Type B pancreatic cell (in vitro differentiated cells): Measurements from ENCODE around the gene MAP2K3. TPM values are rescaled to one million over a fixed set of nuclear protein-coding genes. Genes with fewer than 3 reads are reported as not detected.
A peak's percentile ranks its signal among the peaks of the same experiment; 100 is the strongest.
"Not testable (repeated sequence)": the region's sequence is repeated elsewhere in the genome, so short reads cannot be mapped to it uniquely, and the experiment has no call there.

ENCODE experiments used
- DNase-seq: peaks from one replicate; pipeline ENCODE4 v3.0.0; 2021; ENCODE audit warnings: mixed read lengths; ENCODE audit not compliant: unreplicated experiment; ENCODE audit errors: extremely low spot score
- H3K27ac Mint-ChIP-seq: 2 replicates; pipeline ENCODE4 v1.8.0; 2021; ENCODE audit warnings: mild to moderate bottlenecking, mixed read lengths
- H3K27me3 Mint-ChIP-seq: 2 replicates; pipeline ENCODE4 v1.8.0; 2021; ENCODE audit warnings: mixed read lengths
- H3K36me3 Mint-ChIP-seq: 2 replicates; pipeline ENCODE4 v1.8.0; 2021; ENCODE audit warnings: mixed read lengths
- H3K4me1 Mint-ChIP-seq: one replicate; pipeline ENCODE4 v1.8.0; 2021; ENCODE audit warnings: mixed read lengths; ENCODE audit not compliant: unreplicated experiment
- H3K4me3 Mint-ChIP-seq: 2 replicates; pipeline ENCODE4 v1.8.0; 2021; ENCODE audit warnings: mild to moderate bottlenecking, mixed read lengths
- H3K9me3 Mint-ChIP-seq: 2 replicates; pipeline ENCODE4 v1.8.0; 2021; ENCODE audit warnings: mixed read lengths
- CTCF ChIP-seq: fragments of 200-600 bp; sonication (generic); conservative IDR thresholded peaks from 2 replicates; pipeline ENCODE4 v1.5.0; 2021; ENCODE audit warnings: antibody characterized with exemption, mild to moderate bottlenecking
- total RNA-seq: library from RNA; stranded (reverse); gene quantifications from 2 replicates; pipeline ENCODE4 v1.2.1, GENCODE V29; 2021; ENCODE audit warnings: low replicate concordance

Gene MAP2K3
- total RNA-seq, 1 donor from 2014 or later: 23.6 TPM

GRCh38 chr17:21318439-21318838 is 33.9 kb downstream of the MAP2K3 start:
- Mint-ChIP-seq H3K4me1 (peaks cover 5% of the 10 kb centered on the region), H3K9me3 (no peaks in the 10 kb centered on the region), H3K27ac (no peak overlapping the region), H3K27me3 (peaks cover 9% of the 10 kb centered on the region), H3K36me3 (no peaks in the 10 kb centered on the region), H3K4me3 (no peak overlapping the region)
- no peak for TF ChIP-seq CTCF
- no peak for DNase-seq

GRCh38 chr17:21318856-21319255 is 34.3 kb downstream of the MAP2K3 start:
- H3K27me3 Mint-ChIP-seq: peaks cover 12% of the 10 kb centered on the region
- H3K36me3 Mint-ChIP-seq, H3K9me3 Mint-ChIP-seq, H3K4me3 Mint-ChIP-seq, DNase-seq, H3K27ac Mint-ChIP-seq, H3K4me1 Mint-ChIP-seq: not testable (repeated sequence)

GRCh38 chr17:21319256-21319655 is 34.7 kb downstream of the MAP2K3 start:
- H3K9me3 Mint-ChIP-seq, H3K4me1 Mint-ChIP-seq, H3K27ac Mint-ChIP-seq, H3K36me3 Mint-ChIP-seq, DNase-seq: not testable (repeated sequence)
- peaks cover 13% of the 10 kb centered on the region for H3K27me3 Mint-ChIP-seq
- H3K4me3 Mint-ChIP-seq: peak overlapping the region; percentile 15

- not testable (repeated sequence) for H3K27ac Mint-ChIP-seq, H3K36me3 Mint-ChIP-seq, DNase-seq, H3K4me3 Mint-ChIP-seq, H3K4me1 Mint-ChIP-seq, H3K9me3 Mint-ChIP-seq
- peaks cover 19% of the 10 kb centered on the region for H3K27me3 Mint-ChIP-seq
Measured at GRCh38 chr17:21319686-21320375, 35.3 kb downstream of the MAP2K3 start.

GRCh38 chr17:21320430-21320829 is 35.9 kb downstream of the MAP2K3 start:
- not testable (repeated sequence) for H3K27ac Mint-ChIP-seq, H3K9me3 Mint-ChIP-seq, H3K4me3 Mint-ChIP-seq, DNase-seq, H3K4me1 Mint-ChIP-seq, H3K36me3 Mint-ChIP-seq
- peaks cover 22% of the 10 kb centered on the region for H3K27me3 Mint-ChIP-seq

- DNase-seq, H3K4me1 Mint-ChIP-seq, H3K4me3 Mint-ChIP-seq, H3K27ac Mint-ChIP-seq, H3K36me3 Mint-ChIP-seq, H3K9me3 Mint-ChIP-seq: not testable (repeated sequence)
- peaks cover 26% of the 10 kb centered on the region for H3K27me3 Mint-ChIP-seq
Measured at GRCh38 chr17:21321061-21321460, 36.5 kb downstream of the MAP2K3 start.

GRCh38 chr17:21321744-21322191 is 37.3 kb downstream of the MAP2K3 start:
- DNase-seq, H3K4me3 Mint-ChIP-seq, H3K4me1 Mint-ChIP-seq, H3K36me3 Mint-ChIP-seq, H3K27ac Mint-ChIP-seq, H3K9me3 Mint-ChIP-seq: not testable (repeated sequence)
- peaks cover 26% of the 10 kb centered on the region for H3K27me3 Mint-ChIP-seq

- peak overlapping the region; percentile 25 for H3K27ac Mint-ChIP-seq
- not testable (repeated sequence) for DNase-seq, H3K4me1 Mint-ChIP-seq
Measured at GRCh38 chr17:21323257-21324111, 39.0 kb downstream of the MAP2K3 start.

GRCh38 chr17:21324741-21325140 is 40.2 kb downstream of the MAP2K3 start:
- H3K4me3 Mint-ChIP-seq, H3K36me3 Mint-ChIP-seq, DNase-seq, H3K9me3 Mint-ChIP-seq, H3K4me1 Mint-ChIP-seq, H3K27ac Mint-ChIP-seq: not testable (repeated sequence)
- peaks cover 23% of the 10 kb centered on the region for H3K27me3 Mint-ChIP-seq

More at GRCh38 chr17:21323257-21324111, 39.0 kb downstream of the MAP2K3 start:
- Mint-ChIP-seq H3K27me3 (peaks cover 26% of the 10 kb centered on the region), H3K4me3 (peak overlapping the region; percentile 94)
- H3K36me3 Mint-ChIP-seq, H3K9me3 Mint-ChIP-seq: not testable (repeated sequence)

- H3K4me1 Mint-ChIP-seq, H3K27ac Mint-ChIP-seq, H3K4me3 Mint-ChIP-seq, H3K36me3 Mint-ChIP-seq, H3K9me3 Mint-ChIP-seq, DNase-seq: not testable (repeated sequence)
- H3K27me3 Mint-ChIP-seq: peaks cover 21% of the 10 kb centered on the region
Measured at GRCh38 chr17:21327921-21328320, 43.4 kb downstream of the MAP2K3 start.

- not testable (repeated sequence) for DNase-seq, H3K36me3 Mint-ChIP-seq, H3K9me3 Mint-ChIP-seq, H3K4me3 Mint-ChIP-seq, H3K27ac Mint-ChIP-seq, H3K4me1 Mint-ChIP-seq
- H3K27me3 Mint-ChIP-seq: peaks cover 15% of the 10 kb centered on the region
Measured at GRCh38 chr17:21328778-21329177, 44.3 kb downstream of the MAP2K3 start.
